ENCODE results near the gene HIKESHI.
"Not testable (repeated sequence)": the region's sequence is repeated elsewhere in the genome, so short reads cannot be mapped to it uniquely, and the experiment has no call there.

Gene HIKESHI

GRCh38 chr11:86294026-86294425 is 8.0 kb upstream of the HIKESHI start:
- no peak for DNase-seq

GRCh38 chr11:86301742-86302091 is 323 bp upstream of the HIKESHI start:
- DNase-seq: no peak

- DNase-seq: no peak
Observed at GRCh38 chr11:86303257-86303656, 1.2 kb downstream of the HIKESHI start.

- DNase-seq: not testable (repeated sequence)
Observed at GRCh38 chr11:86308710-86309109, 6.7 kb downstream of the HIKESHI start.

- no peak for DNase-seq
Observed at GRCh38 chr11:86313793-86314192, 11.8 kb downstream of the HIKESHI start.

- DNase-seq: peak; percentile 25
Observed at GRCh38 chr11:86314636-86315035, 12.6 kb downstream of the HIKESHI start.

GRCh38 chr11:86335131-86335767 is 33.2 kb downstream of the HIKESHI start:
- no peak for DNase-seq

- DNase-seq: no peak
Observed at GRCh38 chr11:86337227-86337626, 35.2 kb downstream of the HIKESHI start.

GRCh38 chr11:86341382-86341781 is 39.3 kb downstream of the HIKESHI start:
- no peak for DNase-seq

GRCh38 chr11:86346513-86346912 is 44.5 kb downstream of the HIKESHI start:
- DNase-seq: no peak

- no peak for DNase-seq
Observed at GRCh38 chr11:86355256-86355655, 53.2 kb downstream of the HIKESHI start.

- not testable (repeated sequence) for DNase-seq
Observed at GRCh38 chr11:86357412-86357811, 55.4 kb downstream of the HIKESHI start.

- no peak for DNase-seq
Observed at GRCh38 chr11:86358720-86359119, 56.7 kb downstream of the HIKESHI start.

GRCh38 chr11:86360775-86361395 is 58.8 kb downstream of the HIKESHI start:
- DNase-seq: peak; percentile 45

- DNase-seq: no peak
Observed at GRCh38 chr11:86363424-86363823, 61.4 kb downstream of the HIKESHI start.

GRCh38 chr11:86365546-86365945 is 63.5 kb downstream of the HIKESHI start:
- no peak for DNase-seq

- no peak for DNase-seq
Observed at GRCh38 chr11:86369668-86370067, 67.6 kb downstream of the HIKESHI start.

- DNase-seq: no peak
Observed at GRCh38 chr11:86370171-86370570, 68.1 kb downstream of the HIKESHI start.

- DNase-seq: no peak
Observed at GRCh38 chr11:86370922-86371594, 69.0 kb downstream of the HIKESHI start.

- no peak for DNase-seq
Observed at GRCh38 chr11:86372041-86372440, 70.0 kb downstream of the HIKESHI start.

- DNase-seq: no peak
Observed at GRCh38 chr11:86372586-86372985, 70.5 kb downstream of the HIKESHI start.

- DNase-seq: no peak
Observed at GRCh38 chr11:86374069-86374468, 72.0 kb downstream of the HIKESHI start.

GRCh38 chr11:86374586-86374985 is 72.5 kb downstream of the HIKESHI start, which contains the start of gene CCDC81:
TSS of gene CCDC81 (plus strand) at chr11:86374887. CDS start at chr11:86375164, 277 bp downstream.
- DNase-seq: no peak

GRCh38 chr11:86377972-86378371 is 75.9 kb downstream of the HIKESHI start:
- no peak for DNase-seq
